AG04450 (cell line): ENCODE measurements around the gene PPP1R18. TPM values are rescaled to one million over a fixed set of nuclear protein-coding genes. Genes with fewer than 3 reads are reported as not detected.

Experiments used
- CTCF ChIA-PET: fragments of 300-600, 350-600 bp; formaldehyde crosslinking; extraction: SDS; loops from one replicate; lab custom pipeline; 2022; ENCODE audit warnings: antibody characterized with exemption, inconsistent platforms; lab: Charles Lee
- POLR2A ChIA-PET: fragments of 350-600 bp; formaldehyde crosslinking; extraction: SDS; loops from one replicate; lab custom pipeline; 2021; ENCODE audit warnings: antibody characterized with exemption, inconsistent platforms; lab: Yijun Ruan, JAX
- DNase-seq: peaks from one replicate; pipeline ENCODE4 v3.0.0-alpha.2; 2011; ENCODE audit warnings: low read depth, low spot score
- H3K27ac ChIP-seq: one replicate; pipeline ENCODE4 v1.5.1; 2012; ENCODE audit warnings: low read depth, low read length, control low read depth
- H3K27me3 ChIP-seq: one replicate; pipeline ENCODE4 v1.6.0; 2012; ENCODE audit warnings: low read length; ENCODE audit not compliant: control insufficient read depth, insufficient read depth
- H3K4me3 ChIP-seq: 2 replicates; pipeline ENCODE4 v1.5.1; 2011; ENCODE audit warnings: mild to moderate bottlenecking, low read depth, low read length, control low read depth
- H3K9me3 ChIP-seq: 2 replicates; pipeline ENCODE4 v1.5.1; 2012; ENCODE audit warnings: low read length; ENCODE audit not compliant: control insufficient read depth, insufficient read depth
- polyA plus RNA-seq: library from polyadenylated mRNA; depleted of rRNA; stranded (reverse); fragments of >200 nt; gene quantifications from 2 replicates; pipeline ENCODE4 v1.2.3, GENCODE V29; 2011
- TF ChIP-seq, protein P1 (sequence below): IDR thresholded peaks from 2 replicates; pipeline ENCODE4 v1.5.1; 2011; ENCODE audit warnings: low read depth, low read length, control low read depth, inconsistent platforms

Gene PPP1R18
- polyA plus RNA-seq, 1 experiment = 83.2 TPM

DNA sequence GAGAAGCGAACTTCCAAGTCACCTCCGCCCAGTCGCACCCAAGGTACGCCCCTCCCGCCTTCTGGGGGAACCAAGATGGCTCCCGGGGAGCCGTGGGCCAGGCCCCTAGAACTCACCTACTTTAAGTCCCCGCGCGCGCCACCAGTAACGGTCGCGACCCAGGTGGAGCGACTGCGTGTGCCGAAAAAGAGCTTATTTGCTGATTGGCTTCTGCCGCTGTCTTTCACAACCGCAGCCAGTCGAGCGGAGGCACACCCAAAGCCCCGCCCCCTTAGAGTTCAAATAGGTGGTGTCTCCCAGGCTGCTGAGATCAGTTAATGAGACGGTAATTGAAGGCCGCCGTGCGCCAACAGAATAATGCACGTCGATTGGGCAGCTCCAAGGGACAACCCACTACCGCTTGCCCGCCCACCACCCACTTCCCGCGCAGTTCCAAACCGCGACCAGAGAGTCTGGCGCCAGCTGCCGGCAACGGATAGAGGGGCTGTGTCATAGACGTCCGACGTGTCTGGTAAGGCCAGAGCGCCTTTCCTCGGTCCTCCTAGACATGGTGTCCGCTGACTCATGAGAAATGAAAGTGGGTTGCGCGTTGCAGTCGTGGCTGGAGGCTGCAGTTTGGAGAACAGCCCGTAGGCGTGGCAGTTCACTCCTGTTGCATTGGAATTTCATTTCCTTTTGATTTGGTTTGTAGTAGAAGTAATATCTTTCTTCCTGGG is 30.8 kb upstream of the PPP1R18 start, which contains the start of gene MDC1:
TSS of gene MDC1 (minus strand) at position 153 of the 716 bp plus-strand sequence. CDS start 2,106 bp downstream, outside the sequence.
- POLR2A ChIA-PET = interaction anchor here (0.8 to 1.9 kb wide), 11 partner anchors 11 to 104 kb away, joined by 3 to 22 read pairs (median 4); partner anchors contain the start of gene NRM
- peak; percentile 100 for DNase-seq
- H3K27ac ChIP-seq = peak within 1 kb of the TSS; percentile 95
- TF ChIP-seq, protein P1, sequence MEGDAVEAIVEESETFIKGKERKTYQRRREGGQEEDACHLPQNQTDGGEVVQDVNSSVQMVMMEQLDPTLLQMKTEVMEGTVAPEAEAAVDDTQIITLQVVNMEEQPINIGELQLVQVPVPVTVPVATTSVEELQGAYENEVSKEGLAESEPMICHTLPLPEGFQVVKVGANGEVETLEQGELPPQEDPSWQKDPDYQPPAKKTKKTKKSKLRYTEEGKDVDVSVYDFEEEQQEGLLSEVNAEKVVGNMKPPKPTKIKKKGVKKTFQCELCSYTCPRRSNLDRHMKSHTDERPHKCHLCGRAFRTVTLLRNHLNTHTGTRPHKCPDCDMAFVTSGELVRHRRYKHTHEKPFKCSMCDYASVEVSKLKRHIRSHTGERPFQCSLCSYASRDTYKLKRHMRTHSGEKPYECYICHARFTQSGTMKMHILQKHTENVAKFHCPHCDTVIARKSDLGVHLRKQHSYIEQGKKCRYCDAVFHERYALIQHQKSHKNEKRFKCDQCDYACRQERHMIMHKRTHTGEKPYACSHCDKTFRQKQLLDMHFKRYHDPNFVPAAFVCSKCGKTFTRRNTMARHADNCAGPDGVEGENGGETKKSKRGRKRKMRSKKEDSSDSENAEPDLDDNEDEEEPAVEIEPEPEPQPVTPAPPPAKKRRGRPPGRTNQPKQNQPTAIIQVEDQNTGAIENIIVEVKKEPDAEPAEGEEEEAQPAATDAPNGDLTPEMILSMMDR = peak; percentile 35
- peak within 1 kb of the TSS; percentile 85 for H3K4me3 ChIP-seq
- CTCF ChIA-PET = interaction anchor here (0.5 to 2.7 kb wide), 4 partner anchors 30 to 397 kb away, joined by 3 to 9 read pairs (median 3); partner anchors contain the start of gene PSORS1C1
- no peaks in the 10 kb centered on the region for H3K9me3 ChIP-seq
- H3K27me3 ChIP-seq = no peaks in the 10 kb centered on the region

DNA sequence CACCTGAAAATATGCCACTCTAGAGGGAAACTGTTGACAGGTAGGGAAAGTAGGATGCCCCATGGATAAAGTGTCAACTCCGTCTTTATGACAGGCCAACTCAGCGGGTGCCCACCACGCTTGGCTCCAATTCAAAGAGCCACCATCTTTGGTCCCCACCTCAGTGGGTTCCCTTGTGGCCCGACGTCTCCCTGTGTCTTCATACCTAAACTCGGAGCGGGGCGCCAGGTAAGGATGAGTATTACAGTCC is 30.4 kb upstream of the PPP1R18 start:
- Histone ChIP-seq H3K4me3 (peak overlapping the region; percentile 85), H3K27me3 (no peaks in the 10 kb centered on the region), H3K27ac (peak overlapping the region; percentile 88), H3K9me3 (no peaks in the 10 kb centered on the region)
- TF ChIP-seq, protein P1 = no peak
- ChIA-PET POLR2A (interaction anchor here (0.8 to 1.9 kb wide), 11 partner anchors 10 to 104 kb away, joined by 3 to 22 read pairs (median 4); partner anchors contain the start of gene NRM), CTCF (interaction anchor here (0.5 to 2.7 kb wide), 4 partner anchors 29 to 398 kb away, joined by 3 to 9 read pairs (median 3); partner anchors contain the start of gene PSORS1C1)
- DNase-seq = no peak

- POLR2A ChIA-PET = no interaction called here
Measured at GRCh38 chr6:30714263-30714662, 27.8 kb upstream of the PPP1R18 start.

GRCh38 chr6:30712441-30712945 is 26.0 kb upstream of the PPP1R18 start:
- DNase-seq = no peak
- ChIA-PET CTCF (no interaction called here), POLR2A (interaction anchor here (0.8 kb wide), 1 partner anchor 23 kb away, joined by 3 read pairs; no protein-coding TSS in a partner anchor)
- Histone ChIP-seq H3K9me3 (no peaks in the 10 kb centered on the region), H3K27me3 (no peaks in the 10 kb centered on the region), H3K27ac (no peak overlapping the region), H3K4me3 (no peak overlapping the region)
- TF ChIP-seq, protein P1 = no peak

More at GRCh38 chr6:30714263-30714662, 27.8 kb upstream of the PPP1R18 start:
- TF ChIP-seq, protein P1 = no peak
- Histone ChIP-seq H3K9me3 (no peaks in the 10 kb centered on the region), H3K27me3 (no peaks in the 10 kb centered on the region), H3K27ac (no peak overlapping the region), H3K4me3 (no peak overlapping the region)
- DNase-seq = no peak
- CTCF ChIA-PET = interaction anchor here (0.8 kb wide), 1 partner anchor 373 kb away, joined by 4 read pairs; no protein-coding TSS in a partner anchor
